Caco-2 (cell line): ENCODE results near the gene RBPJL. TPM values are rescaled to one million over a fixed set of nuclear protein-coding genes. Genes with fewer than 3 reads are reported as not detected.

Experiments used
- BruUV-seq: library from RNA; stranded (reverse); fragments of 400-500 nt; replicated peaks from 2 replicates; lab custom pipeline; 2021; lab: Mats Ljungman, UMichigan
- CTCF ChIA-PET: fragments of 300-600 bp; sonication (Branson Sonifier 250); formaldehyde crosslinking; loops from one replicate; lab custom pipeline; 2022; ENCODE audit warnings: antibody characterized with exemption; lab: Charles Lee
- POLR2A ChIA-PET: fragments of 300-600 bp; sonication (Branson Sonifier 250); formaldehyde crosslinking; loops from one replicate; lab custom pipeline; 2022; ENCODE audit warnings: antibody characterized with exemption; lab: Charles Lee
- DNase-seq, 2 experiments: peaks; one replicate each; pipeline versions ENCODE4 v3.0.0 to v3.0.0-alpha.2; 2020 to 2022
- H3K27me3 ChIP-seq: replicated peaks from 2 replicates; pipeline ENCODE4 v1.6.0; 2011; ENCODE audit warnings: low read length; ENCODE audit not compliant: control insufficient read depth, insufficient read depth
- H3K36me3 ChIP-seq: 2 replicates; pipeline ENCODE4 v1.5.1; 2011; ENCODE audit warnings: low read length; ENCODE audit not compliant: control insufficient read depth, insufficient read depth
- H3K4me1 ChIP-seq: fragments of 250-450 bp; sonication (Bioruptor Pico); 2 replicates; pipeline ENCODE4 v1.5.1; 2020; ENCODE audit warnings: mild to moderate bottlenecking
- H3K4me3 ChIP-seq: 2 replicates; pipeline ENCODE4 v1.5.1; 2011; ENCODE audit warnings: low read depth, mild to moderate bottlenecking, control low read depth, low read length
- H3K9me3 ChIP-seq: fragments of 250-450 bp; sonication (Bioruptor Pico); 2 replicates; pipeline ENCODE4 v1.5.1; 2020; ENCODE audit warnings: mild to moderate bottlenecking, moderate library complexity
- H3K27ac Mint-ChIP-seq: one replicate; pipeline ENCODE4 v1.8.0; 2022; ENCODE audit warnings: mixed read lengths; ENCODE audit not compliant: unreplicated experiment
- H3K27me3 Mint-ChIP-seq: one replicate; pipeline ENCODE4 v1.8.0; 2022; ENCODE audit warnings: mixed read lengths; ENCODE audit not compliant: insufficient read depth, unreplicated experiment
- H3K36me3 Mint-ChIP-seq: one replicate; pipeline ENCODE4 v1.8.0; 2022; ENCODE audit warnings: mild to moderate bottlenecking, mixed read lengths; ENCODE audit not compliant: insufficient read depth, unreplicated experiment
- H3K4me1 Mint-ChIP-seq: one replicate; pipeline ENCODE4 v1.8.0; 2022; ENCODE audit warnings: low read depth, mixed read lengths; ENCODE audit not compliant: unreplicated experiment
- H3K4me3 Mint-ChIP-seq: one replicate; pipeline ENCODE4 v1.8.0; 2022; ENCODE audit warnings: mild to moderate bottlenecking, moderate library complexity, mixed read lengths; ENCODE audit not compliant: unreplicated experiment
- H3K9me3 Mint-ChIP-seq: one replicate; pipeline ENCODE4 v1.8.0; 2022; ENCODE audit warnings: mixed read lengths; ENCODE audit not compliant: unreplicated experiment
- intact Hi-C: fragments of 100-400 bp; cut with micrococcal nuclease; formaldehyde crosslinking; loops from one replicate; pipeline ENCODE4 v1.10.0; 2022; ENCODE audit not compliant: unreplicated experiment
- total RNA-seq: library from RNA; stranded (reverse); gene quantifications from 2 replicates; pipeline ENCODE4 v1.2.3, GENCODE V29; 2022
- TF ChIP-seq, protein P1 (sequence below), 2 experiments: fragments of 200-600 bp in 1 of 2; IDR thresholded peaks; 1 replicate in 1 of 2; 2 replicates in 1 of 2; pipeline versions ENCODE4 v1.5.1 to v1.8.0; 2011 to 2022; ENCODE audit warnings: antibody characterized with exemption in 1 of 2, control low read depth in 1 of 2, inconsistent platforms in 1 of 2, low read depth in 1 of 2, low read length in 1 of 2, mild to moderate bottlenecking in 1 of 2, moderate library complexity in 1 of 2; ENCODE audit not compliant: insufficient read depth in 1 of 2, severe bottlenecking in 1 of 2, unreplicated experiment in 1 of 2

RBPJL gene
- total RNA-seq, 1 experiment from 2014 or later: not detected

DNA sequence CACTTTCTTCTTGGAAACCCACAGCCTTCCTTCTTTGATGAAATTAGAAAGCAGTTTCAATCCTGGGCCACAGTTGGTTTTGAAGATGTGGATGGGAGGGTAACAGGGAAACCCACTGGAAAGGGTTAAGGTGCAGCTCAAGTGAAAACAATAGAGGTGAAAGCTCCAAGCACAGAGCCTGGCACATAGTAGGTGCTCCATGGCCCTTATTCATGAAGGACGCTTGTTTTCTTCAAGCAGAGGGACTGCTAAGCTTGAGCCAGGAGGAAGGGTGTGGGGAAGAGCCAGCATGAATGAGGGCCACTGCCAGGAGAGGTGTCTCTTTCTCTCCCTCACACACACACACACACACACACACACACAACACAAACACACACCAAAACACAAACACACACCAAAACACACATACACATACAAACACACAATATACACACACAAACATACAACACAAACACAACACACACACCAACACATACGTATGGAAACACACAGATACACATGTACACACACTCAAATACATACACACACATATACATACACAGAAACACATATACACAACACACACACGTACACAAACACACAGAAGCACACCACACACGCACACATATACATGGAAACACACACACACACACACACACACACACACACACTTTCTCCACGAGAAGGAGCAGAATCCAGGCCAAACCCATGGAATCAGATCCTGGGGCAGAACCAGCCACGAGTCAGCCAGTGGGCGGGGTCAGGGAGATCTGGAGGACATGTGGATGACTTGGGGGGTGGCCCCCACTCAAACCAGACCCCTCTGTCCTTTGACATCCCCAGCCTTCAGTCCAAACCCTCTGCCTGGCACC is 23.7 kb upstream of the RBPJL start:
- no peak overlapping the region for H3K4me3 ChIP-seq
- H3K9me3 ChIP-seq: no peaks in the 10 kb centered on the region
- H3K4me1 Mint-ChIP-seq: no peaks in the 10 kb centered on the region
- H3K27me3 Mint-ChIP-seq: peaks cover 33% of the 10 kb centered on the region
- TF ChIP-seq, protein P1, sequence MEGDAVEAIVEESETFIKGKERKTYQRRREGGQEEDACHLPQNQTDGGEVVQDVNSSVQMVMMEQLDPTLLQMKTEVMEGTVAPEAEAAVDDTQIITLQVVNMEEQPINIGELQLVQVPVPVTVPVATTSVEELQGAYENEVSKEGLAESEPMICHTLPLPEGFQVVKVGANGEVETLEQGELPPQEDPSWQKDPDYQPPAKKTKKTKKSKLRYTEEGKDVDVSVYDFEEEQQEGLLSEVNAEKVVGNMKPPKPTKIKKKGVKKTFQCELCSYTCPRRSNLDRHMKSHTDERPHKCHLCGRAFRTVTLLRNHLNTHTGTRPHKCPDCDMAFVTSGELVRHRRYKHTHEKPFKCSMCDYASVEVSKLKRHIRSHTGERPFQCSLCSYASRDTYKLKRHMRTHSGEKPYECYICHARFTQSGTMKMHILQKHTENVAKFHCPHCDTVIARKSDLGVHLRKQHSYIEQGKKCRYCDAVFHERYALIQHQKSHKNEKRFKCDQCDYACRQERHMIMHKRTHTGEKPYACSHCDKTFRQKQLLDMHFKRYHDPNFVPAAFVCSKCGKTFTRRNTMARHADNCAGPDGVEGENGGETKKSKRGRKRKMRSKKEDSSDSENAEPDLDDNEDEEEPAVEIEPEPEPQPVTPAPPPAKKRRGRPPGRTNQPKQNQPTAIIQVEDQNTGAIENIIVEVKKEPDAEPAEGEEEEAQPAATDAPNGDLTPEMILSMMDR (IDR thresholded peaks at IDR 0.05; ENCODE audit: insufficient read depth in 1 of 2, low read depth in 1 of 2, low read length in 1 of 2, severe bottlenecking in 1 of 2, unreplicated experiment in 1 of 2): no peak
- no peaks in the 10 kb centered on the region for H3K36me3 Mint-ChIP-seq
- DNase-seq: no peak
- no peaks in the 10 kb centered on the region for H3K36me3 ChIP-seq
- POLR2A ChIA-PET: no interaction called here
- no peaks in the 10 kb centered on the region; the same call in 1 of the 2 replicates for H3K27me3 ChIP-seq
- H3K27ac Mint-ChIP-seq: no peak overlapping the region
- no peaks in the 10 kb centered on the region for H3K4me1 ChIP-seq
- CTCF ChIA-PET: interaction anchor here (0.6 to 3.1 kb wide), 3 partner anchors 11 to 223 kb away, joined by 3 to 17 read pairs (median 3); no protein-coding TSS in a partner anchor
- no peak overlapping the region for H3K4me3 Mint-ChIP-seq
- BruUV-seq: no TSS peak
- no peaks in the 10 kb centered on the region for H3K9me3 Mint-ChIP-seq
- intact Hi-C loops: no loop called here

DNA sequence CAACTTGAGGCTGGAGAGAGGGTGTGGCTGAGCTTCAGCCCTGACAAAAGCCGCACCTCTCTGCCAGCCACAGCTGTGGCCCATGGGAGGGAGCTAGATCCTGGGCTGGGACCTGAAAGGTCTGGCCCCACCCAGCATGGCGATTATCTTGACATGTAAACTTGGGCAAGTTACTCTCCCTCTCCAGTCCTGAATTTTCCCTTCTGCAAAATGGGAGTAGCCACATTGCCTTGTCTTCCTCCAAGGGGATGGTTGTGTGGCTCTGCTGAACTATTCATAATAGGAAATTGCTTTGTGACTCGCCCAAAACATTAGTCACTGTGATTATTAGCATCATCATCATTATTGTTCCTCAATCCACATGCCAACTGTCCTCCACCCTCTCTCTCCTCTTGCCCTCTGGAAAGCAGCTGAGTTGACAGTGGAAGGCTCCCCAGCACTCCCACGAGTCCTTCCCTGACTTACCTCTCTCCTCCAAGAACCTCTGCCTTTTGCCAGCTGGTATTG is 23.0 kb upstream of the RBPJL start:
- no TSS peak for BruUV-seq
- Mint-ChIP-seq H3K9me3 (no peaks in the 10 kb centered on the region), H3K4me1 (no peaks in the 10 kb centered on the region), H3K36me3 (no peaks in the 10 kb centered on the region), H3K4me3 (no peak overlapping the region), H3K27me3 (peaks cover 34% of the 10 kb centered on the region), H3K27ac (no peak overlapping the region)
- H3K4me1 ChIP-seq: no peaks in the 10 kb centered on the region
- POLR2A ChIA-PET: no interaction called here
- H3K36me3 ChIP-seq: no peaks in the 10 kb centered on the region
- CTCF ChIA-PET: interaction anchor here (3.1 kb wide), 1 partner anchor 10 kb away, joined by 17 read pairs; no protein-coding TSS in a partner anchor
- TF ChIP-seq, protein P1 (IDR thresholded peaks at IDR 0.05; ENCODE audit: insufficient read depth in 1 of 2, low read depth in 1 of 2, low read length in 1 of 2, severe bottlenecking in 1 of 2, unreplicated experiment in 1 of 2): no peak
- DNase-seq: no peak
- intact Hi-C loops: no loop called here
- no peak overlapping the region for H3K4me3 ChIP-seq
- H3K9me3 ChIP-seq: no peaks in the 10 kb centered on the region
- no peaks in the 10 kb centered on the region; the same call in 1 of the 2 replicates for H3K27me3 ChIP-seq

DNA sequence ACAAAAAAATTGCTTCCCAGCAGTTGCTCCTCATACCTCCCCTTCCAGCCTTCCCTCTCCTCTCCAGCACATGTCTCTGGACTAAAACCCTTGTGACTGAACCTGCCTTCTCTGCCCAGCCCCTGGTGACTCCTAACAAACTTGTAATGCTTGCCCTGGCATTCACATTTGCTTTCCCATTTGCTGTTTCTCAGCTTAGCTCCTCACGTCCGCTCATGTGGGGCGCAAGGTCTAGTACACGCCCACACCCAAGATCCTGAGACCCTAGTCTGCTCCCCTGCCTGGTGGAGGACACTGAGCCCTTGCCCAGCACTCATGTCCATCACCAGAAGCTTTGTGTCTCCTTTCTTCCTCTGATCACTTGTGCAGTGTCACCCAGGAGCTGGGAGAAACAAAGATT is 18.3 kb upstream of the RBPJL start:
- peaks cover 21% of the 10 kb centered on the region for H3K27me3 Mint-ChIP-seq
- DNase-seq: peak in 1 of 2 experiments; percentile 28
- TF ChIP-seq, protein P1 (IDR thresholded peaks at IDR 0.05; ENCODE audit: insufficient read depth in 1 of 2, low read depth in 1 of 2, low read length in 1 of 2, severe bottlenecking in 1 of 2, unreplicated experiment in 1 of 2): no peak
- no peak overlapping the region for H3K4me3 Mint-ChIP-seq
- BruUV-seq: no TSS peak
- Histone ChIP-seq H3K9me3 (no peaks in the 10 kb centered on the region), H3K27me3 (peaks cover 4% of the 10 kb centered on the region; the same call in 1 of the 2 replicates), H3K4me1 (no peaks in the 10 kb centered on the region), H3K4me3 (no peak overlapping the region), H3K36me3 (no peaks in the 10 kb centered on the region)
- H3K36me3 Mint-ChIP-seq: no peaks in the 10 kb centered on the region
- ChIA-PET POLR2A (no interaction called here), CTCF (interaction anchor here (0.6 to 7.4 kb wide), 2 partner anchors 149 to 244 kb away, joined by 3 to 67 read pairs; no protein-coding TSS in a partner anchor)
- intact Hi-C loops: no loop called here
- no peak overlapping the region for H3K27ac Mint-ChIP-seq
- H3K9me3 Mint-ChIP-seq: no peaks in the 10 kb centered on the region
- H3K4me1 Mint-ChIP-seq: no peaks in the 10 kb centered on the region
